Stimulated activated CD4-positive, alpha-beta T cell treated with anti-CD3 and anti-CD28 coated beads, Interleukin-12 subunit alpha, Interleukin-12 subunit beta, amount 100 ng/mL, for 48 hours (primary cell): ENCODE data around the gene CMC4.
A peak's percentile ranks its signal among the peaks of the same experiment; 100 is the strongest.

Experiments
- DNase-seq, 3 donors: peaks; one replicate each; pipeline ENCODE4 v3.0.0-alpha.2; 2020; ENCODE audit warnings: low read depth in 2 of 3, low spot score in 1 of 3

The CMC4 gene

DNA sequence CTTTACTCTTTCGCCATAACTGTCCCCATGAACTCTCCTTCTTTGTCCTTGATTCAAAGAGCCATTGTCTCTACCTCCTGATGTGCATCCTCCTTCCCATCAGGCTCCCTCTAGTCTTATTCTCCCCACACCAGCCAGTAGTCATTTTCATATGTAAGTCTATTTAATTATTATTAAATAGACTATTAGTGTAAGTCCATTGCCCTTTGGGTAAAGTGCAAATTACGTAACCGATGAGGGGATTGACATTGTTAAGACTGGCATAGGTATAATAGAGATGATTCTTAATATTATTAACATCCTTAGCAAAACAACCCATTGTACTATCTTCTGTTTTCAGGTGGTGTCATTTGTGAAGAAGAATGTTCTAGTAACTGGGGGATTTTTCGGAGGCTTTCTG lies 16.7 kb downstream of the CMC4 start:
- no peak for DNase-seq

- DNase-seq: no peak
Measured at GRCh38 chrX:155053656-155054055, 17.3 kb downstream of the CMC4 start.

DNA sequence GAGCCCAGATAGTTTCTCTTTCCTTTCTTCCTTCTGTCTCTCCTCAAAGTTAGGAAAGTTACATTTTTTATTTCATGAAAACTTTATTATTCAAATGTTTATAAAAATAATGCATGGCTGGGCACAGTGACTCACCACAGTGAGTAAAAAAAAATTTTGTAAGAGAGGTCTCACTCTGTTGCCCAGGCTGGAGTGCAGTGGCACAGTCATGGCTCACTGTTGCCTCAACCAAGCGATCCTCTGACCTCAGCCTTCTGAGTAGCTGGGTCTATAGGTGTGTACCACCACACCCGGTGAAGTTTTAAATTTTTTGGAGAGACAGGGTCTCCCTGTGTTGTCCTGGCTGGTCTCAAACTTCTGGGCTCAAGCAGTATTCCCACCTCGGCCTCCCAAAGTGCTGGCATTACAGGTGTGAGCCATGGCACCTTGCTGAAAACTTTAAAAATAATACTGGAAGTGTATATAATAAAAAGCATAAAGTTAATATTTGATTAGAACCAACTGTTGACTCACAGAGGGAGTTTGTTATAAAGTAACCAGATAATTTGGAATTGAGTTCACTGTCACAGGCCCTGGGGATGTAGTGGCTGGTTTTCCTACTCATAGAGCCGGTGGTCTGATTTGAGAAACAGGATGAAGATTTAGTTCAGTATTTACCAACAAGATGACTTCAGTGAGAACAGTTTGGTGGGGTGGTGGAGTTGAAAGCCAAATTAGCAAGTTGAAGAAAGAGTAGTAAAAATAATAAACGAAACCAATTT lies 18.0 kb downstream of the CMC4 start:
- DNase-seq: no peak

GRCh38 chrX:155048977-155049619 lies 21.8 kb downstream of the CMC4 start:
- peak in 2 of 3 donors; percentile 38 to 50 for DNase-seq

- no peak for DNase-seq
Measured at GRCh38 chrX:155046811-155047528, 24.0 kb downstream of the CMC4 start.

- no peak for DNase-seq
Measured at GRCh38 chrX:155046129-155046810, 24.7 kb downstream of the CMC4 start.

- no peak for DNase-seq
Measured at GRCh38 chrX:155035688-155036087, 35.2 kb downstream of the CMC4 start.

GRCh38 chrX:155031657-155032056 lies 39.3 kb downstream of the CMC4 start:
- no peak for DNase-seq

DNA sequence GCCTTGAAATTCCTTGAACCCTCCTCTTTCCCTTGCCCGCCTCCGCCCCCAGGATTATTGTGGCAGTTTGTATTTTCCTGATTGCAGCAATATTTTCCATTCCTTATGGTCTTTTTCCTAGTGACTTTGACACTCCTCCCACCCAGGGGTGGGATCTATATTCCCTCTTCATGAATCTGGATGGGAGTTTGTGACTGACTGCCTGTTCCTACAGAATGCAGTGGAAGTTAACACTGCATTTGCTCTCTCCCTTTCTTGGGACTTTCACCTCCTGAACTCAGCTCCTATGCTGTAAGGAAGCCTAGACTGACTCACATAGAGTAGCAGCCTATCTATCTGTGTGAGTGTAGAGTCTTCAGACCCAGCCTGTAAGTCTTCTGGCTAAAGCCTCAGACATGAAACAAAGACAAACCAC lies 42.1 kb downstream of the CMC4 start:
- DNase-seq: no peak

DNA sequence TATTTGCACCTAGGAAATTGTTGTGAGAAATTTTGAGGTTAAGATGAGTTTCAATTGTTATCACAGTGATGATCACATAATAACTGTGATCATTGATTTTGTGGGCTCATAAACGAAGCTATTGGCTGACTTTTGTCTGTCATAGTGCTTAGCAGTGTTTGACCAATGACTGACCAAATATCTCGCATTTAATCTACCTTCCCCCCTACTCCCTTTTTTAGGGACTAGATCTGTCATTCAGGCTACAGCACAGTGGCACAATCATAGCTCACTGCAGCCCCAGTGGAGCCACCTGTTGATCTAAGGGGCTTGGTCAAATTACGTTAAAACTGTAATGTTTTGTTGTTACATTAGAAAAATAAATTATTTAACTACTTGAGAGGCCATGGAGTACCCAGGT lies 42.8 kb downstream of the CMC4 start:
- DNase-seq: no peak

DNA sequence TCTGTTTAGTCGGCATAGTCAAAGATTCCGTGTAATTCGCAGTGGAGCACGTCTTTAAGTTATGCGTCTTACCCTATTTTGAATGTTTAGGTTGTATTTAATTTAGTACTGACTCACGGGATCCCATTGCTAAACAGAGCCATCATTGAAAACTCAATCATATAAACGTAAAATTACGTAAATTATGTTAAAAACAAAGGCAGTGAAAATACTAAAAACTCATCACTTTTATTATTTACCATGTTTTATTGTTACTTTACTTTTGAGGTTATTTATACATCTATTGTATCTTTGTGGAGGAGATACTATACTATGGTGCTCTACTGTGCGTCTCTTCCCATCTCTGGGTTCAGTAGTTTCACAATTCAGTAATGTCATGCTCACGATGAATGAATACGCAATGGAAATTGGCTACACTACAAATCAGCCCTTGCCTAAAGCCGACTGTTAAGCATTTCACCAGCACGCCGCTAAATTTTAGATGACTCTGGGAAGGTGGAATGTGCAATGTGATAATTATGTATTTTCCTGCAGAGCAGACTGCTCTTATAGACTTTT lies 43.3 kb downstream of the CMC4 start:
- peak in 1 of 3 donors; percentile 15 for DNase-seq

GRCh38 chrX:155026727-155027508 lies 44.0 kb downstream of the CMC4 start, which contains the start of gene FUNDC2:
Gene FUNDC2 (plus strand): TSS chrX:155026844. CDS start chrX:155026939, 95 bp downstream.
- peak; percentile 77 to 89 (median 87) for DNase-seq

DNA sequence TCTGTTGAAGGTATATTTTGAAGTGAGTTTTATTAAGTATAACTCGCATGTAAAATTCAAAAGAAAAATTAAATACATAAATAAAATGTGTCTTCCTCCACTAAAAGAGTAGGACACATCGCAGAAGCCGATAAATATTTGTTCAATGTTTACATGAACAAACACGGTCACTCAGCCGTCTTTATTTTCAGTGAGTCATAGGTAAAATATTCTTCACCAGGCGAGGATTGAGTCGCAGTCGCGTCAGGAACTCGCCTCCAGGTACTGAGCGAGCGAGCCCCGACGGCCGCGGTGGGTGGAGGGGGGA lies 44.6 kb downstream of the CMC4 start:
- no peak for DNase-seq

DNA sequence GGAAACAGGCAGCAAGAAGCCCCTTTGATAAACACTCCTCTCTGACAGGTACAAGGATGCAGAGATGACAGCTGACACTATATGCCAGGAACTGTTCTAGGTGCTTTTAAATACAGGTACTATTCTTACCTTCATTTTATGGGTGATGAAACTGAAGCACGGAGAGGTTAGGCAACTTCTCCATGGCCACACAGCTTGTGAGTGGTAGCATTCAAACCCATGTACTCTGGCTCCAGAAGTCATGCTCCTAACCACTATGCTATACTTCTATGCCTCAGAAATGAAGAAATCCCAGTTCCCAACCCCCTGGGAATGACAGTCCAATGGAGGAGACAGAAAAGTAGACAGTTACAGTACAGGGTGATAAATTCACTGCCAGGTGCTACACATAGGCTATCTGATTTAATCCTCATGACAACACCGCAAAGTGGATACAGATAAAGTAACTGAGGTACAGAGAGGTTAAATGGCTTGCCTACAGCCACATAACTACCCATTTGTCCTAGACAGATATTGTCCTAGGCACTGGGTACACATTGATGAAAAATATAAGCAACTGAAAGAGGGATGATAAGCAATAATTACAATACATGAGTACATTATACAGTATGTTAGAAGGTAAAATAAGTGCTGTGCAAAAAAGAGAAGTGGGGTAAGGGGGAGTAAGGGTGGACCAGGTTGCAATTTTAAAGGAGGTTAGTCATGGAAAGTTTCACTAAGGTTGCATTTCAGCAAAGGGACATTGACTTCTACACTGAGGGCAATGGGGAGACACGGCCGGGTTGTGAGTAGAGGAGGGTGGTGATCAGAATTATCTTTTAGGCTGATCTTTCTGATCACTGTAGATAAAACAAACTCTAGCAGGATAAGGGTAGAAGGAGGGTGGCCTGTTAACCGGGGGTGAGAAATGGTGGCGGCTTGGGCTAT lies 46.8 kb downstream of the CMC4 start:
- DNase-seq: no peak

GRCh38 chrX:155022585-155022984 lies 48.4 kb downstream of the CMC4 start, which contains the start of gene F8:
Gene F8 (minus strand): TSS chrX:155022723. CDS start chrX:155022552, 171 bp downstream.
- no peak for DNase-seq

DNA sequence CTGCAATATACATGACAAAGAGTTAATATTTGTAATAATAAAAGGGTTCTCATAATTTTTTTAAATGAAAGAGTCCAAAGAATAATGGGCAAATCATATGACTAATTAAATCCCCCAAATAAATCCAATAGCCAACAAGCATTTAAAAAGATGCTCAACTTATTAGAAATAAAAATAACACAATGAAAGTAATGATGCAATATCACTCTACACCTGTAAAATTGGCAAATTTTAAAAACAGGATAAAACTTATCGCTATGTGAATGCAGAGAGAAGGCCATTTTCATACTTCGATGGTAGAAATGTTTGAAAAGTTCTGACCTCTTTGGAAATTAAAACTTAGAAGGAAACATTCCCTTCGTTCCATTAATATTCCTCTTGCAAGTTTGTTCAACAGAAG lies 50.3 kb downstream of the CMC4 start:
- no peak for DNase-seq
